Natural killer cell treated with Interleukin-12 subunit alpha and Interleukin-12 subunit beta and Interleukin-15 and Interleukin-18, amount 100 ng/mL, for 72 hours (primary cell): ENCODE results near the gene DPYSL5. TPM values are rescaled to one million over a fixed set of nuclear protein-coding genes. Genes with fewer than 3 reads are reported as not detected.
A peak's percentile ranks its signal among the peaks of the same experiment; 100 is the strongest.
"Not testable (repeated sequence)": the region's sequence is repeated elsewhere in the genome, so short reads cannot be mapped to it uniquely, and the experiment has no call there.

Source experiments
- ATAC-seq, 2 donors: fragments of 150-1000 bp; cut with Tn5 transposase in 1 of 2; sonication (Bioruptor Pico), chemical (Tn5 transposase) in 1 of 2; 2 replicates each; pipeline ENCODE4 v1.10.0; 2021
- DNase-seq: peaks from one replicate; pipeline ENCODE4 v3.0.0; 2022; ENCODE audit warnings: low spot score
- H3K27ac Mint-ChIP-seq, 2 donors: 1 replicate in 1 of 2; 2 replicates in 1 of 2; pipeline ENCODE4 v1.8.0; 2022; ENCODE audit warnings: mixed read lengths in 2 of 2, mild to moderate bottlenecking in 1 of 2, moderate library complexity in 1 of 2
- H3K27me3 Mint-ChIP-seq, 2 donors: 1 replicate in 1 of 2; 2 replicates in 1 of 2; pipeline ENCODE4 v1.8.0; 2022; ENCODE audit warnings: mixed read lengths in 2 of 2
- H3K36me3 Mint-ChIP-seq: one replicate; pipeline ENCODE4 v1.8.0; 2022; ENCODE audit warnings: mixed read lengths
- H3K4me1 Mint-ChIP-seq, 2 donors: 1 replicate in 1 of 2; 2 replicates in 1 of 2; pipeline ENCODE4 v1.8.0; 2022; ENCODE audit warnings: low read depth in 2 of 2, mixed read lengths in 2 of 2, mild to moderate bottlenecking in 1 of 2
- H3K4me3 Mint-ChIP-seq: one replicate; pipeline ENCODE4 v1.8.0; 2022; ENCODE audit warnings: mixed read lengths
- H3K9me3 Mint-ChIP-seq: 2 replicates; pipeline ENCODE4 v1.8.0; 2022; ENCODE audit warnings: mixed read lengths
- total RNA-seq, 2 donors: library from RNA; stranded (reverse); gene quantifications; one replicate each; pipeline ENCODE4 v1.2.3, GENCODE V29; 2022

Gene DPYSL5
- total RNA-seq, 2 donors from 2014 or later, result not detected

DNA sequence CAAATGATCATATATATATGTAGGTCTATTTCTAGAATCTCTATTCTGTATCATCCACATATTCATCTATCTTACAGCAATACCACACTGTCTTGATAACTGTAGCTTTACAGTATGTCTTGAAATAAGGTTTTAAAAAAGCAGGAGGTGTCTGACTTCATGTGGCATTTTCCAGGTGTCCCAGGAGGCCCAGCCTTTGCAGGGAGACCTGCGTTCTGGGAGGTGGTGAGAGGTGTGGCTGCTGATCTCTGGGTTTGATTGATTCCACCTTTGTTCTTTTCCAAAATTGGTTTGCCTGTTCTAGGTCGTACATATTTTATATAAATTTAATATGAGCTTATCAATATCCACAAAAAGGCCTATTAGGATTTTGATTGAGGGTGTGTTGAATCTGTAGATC is 26.6 kb downstream of the DPYSL5 start:
- H3K9me3 Mint-ChIP-seq, result no peaks in the 10 kb centered on the region

DNA sequence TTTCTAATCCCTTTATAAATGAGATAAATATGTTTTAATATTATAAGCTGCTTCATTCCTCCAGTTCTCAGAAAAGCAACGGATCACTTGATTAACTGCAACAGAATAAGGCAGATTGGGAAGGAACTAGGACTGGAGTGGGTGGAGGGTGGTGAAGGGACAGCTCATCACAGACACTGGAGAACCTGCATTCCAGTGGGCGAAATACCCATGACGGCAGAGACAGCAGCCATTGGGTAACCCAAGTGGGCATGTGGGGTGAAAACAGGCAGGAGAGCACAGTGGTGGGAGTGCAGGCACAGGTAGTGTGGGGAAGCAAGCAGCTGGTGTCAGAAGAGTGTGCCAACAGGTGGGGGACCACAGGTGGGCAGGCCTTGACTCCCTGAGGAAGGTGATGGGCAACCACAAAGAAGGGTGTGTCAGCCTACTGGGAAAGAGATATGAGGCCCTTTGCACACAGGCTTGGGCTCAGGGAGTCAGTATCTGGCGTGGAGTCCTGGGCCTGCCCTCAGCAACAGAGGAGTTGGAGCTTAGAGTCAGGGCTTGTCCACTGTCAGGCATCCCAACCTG is 27.2 kb downstream of the DPYSL5 start:
- H3K27ac Mint-ChIP-seq, result no peak overlapping the region
- H3K36me3 Mint-ChIP-seq, result no peaks in the 10 kb centered on the region
- DNase-seq (no peak), ATAC-seq (no peak)
- peaks cover 14 to 27% of the 10 kb centered on the region in 2 donors for H3K27me3 Mint-ChIP-seq
- no peaks in the 10 kb centered on the region for H3K9me3 Mint-ChIP-seq
- H3K4me1 Mint-ChIP-seq, result no peaks in the 10 kb centered on the region
- H3K4me3 Mint-ChIP-seq, result no peak overlapping the region

More for the DNA sequence above, 26.6 kb downstream of the DPYSL5 start:
- Mint-ChIP-seq H3K4me3 (no peak overlapping the region), H3K4me1 (no peaks in the 10 kb centered on the region), H3K27me3 (peaks cover 16 to 30% of the 10 kb centered on the region in 2 donors), H3K27ac (no peak overlapping the region), H3K36me3 (no peaks in the 10 kb centered on the region)
- DNase-seq (no peak), ATAC-seq (no peak)

DNA sequence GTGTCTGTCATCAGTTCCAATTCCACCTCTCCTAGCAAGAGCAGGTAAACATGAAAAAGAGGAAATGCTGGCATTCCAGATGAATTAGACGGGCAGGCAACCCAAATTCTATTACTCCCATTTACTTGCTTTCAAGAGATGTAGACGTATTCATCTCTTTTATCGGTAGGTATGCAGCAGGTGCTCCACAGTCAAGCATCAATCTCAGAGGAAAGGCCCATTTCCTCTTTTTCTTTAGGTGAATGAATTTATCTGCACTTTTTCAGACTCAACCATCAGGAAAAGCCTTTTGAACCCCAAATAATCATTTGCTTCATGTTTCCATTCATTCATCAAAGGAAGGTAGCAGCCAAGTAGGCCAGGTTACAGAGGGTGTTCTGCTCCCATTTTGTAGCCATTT is 27.9 kb downstream of the DPYSL5 start:
- H3K9me3 Mint-ChIP-seq, result no peaks in the 10 kb centered on the region
- H3K4me1 Mint-ChIP-seq, result no peaks in the 10 kb centered on the region
- DNase-seq (no peak), ATAC-seq (no peak)
- no peak overlapping the region for H3K27ac Mint-ChIP-seq
- no peak overlapping the region for H3K4me3 Mint-ChIP-seq
- H3K36me3 Mint-ChIP-seq, result no peaks in the 10 kb centered on the region
- peaks cover 18 to 32% of the 10 kb centered on the region in 2 donors for H3K27me3 Mint-ChIP-seq

DNA sequence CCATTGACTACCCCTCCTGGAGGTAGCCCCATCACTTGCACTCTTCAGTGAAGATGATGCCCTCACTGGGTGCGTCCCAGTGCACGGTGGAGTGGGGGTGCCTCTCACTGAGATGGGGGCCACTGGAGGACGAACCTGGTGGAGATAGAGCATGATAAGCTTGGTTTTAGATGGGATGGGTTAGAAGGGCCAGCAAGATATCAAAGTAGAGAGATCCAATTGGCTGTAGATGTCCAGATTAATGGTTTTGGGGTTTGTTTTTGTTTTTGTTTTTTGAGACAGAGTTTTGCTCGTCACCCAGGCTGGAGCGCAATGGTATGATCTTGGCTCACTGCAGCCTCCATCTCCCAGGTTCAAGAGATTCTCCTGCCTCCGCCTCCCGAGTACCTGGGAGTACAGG is 28.3 kb downstream of the DPYSL5 start:
- ATAC-seq (no peak), DNase-seq (no peak)
- Mint-ChIP-seq H3K4me3 (no peak overlapping the region), H3K27me3 (peaks cover 20 to 37% of the 10 kb centered on the region in 2 donors), H3K36me3 (no peaks in the 10 kb centered on the region), H3K9me3 (no peaks in the 10 kb centered on the region), H3K27ac (no peak overlapping the region), H3K4me1 (no peaks in the 10 kb centered on the region)

DNA sequence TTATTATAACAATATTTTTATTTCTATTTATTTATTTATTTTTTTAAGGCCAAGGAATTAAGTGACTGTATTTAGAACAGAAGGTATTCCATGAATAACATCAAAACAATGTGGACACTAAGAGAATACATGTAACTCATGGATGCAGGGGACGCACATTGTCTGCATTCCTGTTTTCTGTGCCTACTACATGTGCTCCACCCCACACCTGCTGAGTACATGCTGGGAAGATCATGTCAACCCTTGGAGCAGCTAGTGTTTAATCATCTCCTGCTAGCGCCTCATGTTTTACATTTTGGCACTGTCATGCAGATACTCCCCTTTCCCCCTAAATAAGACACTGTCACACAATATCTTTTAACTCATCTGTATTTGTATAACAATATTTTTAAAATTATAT is 29.3 kb downstream of the DPYSL5 start:
- DNase-seq (no peak), ATAC-seq (no peak)
- Mint-ChIP-seq H3K36me3 (no peaks in the 10 kb centered on the region), H3K4me1 (no peaks in the 10 kb centered on the region), H3K27me3 (peaks cover 18 to 38% of the 10 kb centered on the region in 2 donors), H3K9me3 (no peaks in the 10 kb centered on the region), H3K27ac (no peak overlapping the region), H3K4me3 (no peak overlapping the region)

DNA sequence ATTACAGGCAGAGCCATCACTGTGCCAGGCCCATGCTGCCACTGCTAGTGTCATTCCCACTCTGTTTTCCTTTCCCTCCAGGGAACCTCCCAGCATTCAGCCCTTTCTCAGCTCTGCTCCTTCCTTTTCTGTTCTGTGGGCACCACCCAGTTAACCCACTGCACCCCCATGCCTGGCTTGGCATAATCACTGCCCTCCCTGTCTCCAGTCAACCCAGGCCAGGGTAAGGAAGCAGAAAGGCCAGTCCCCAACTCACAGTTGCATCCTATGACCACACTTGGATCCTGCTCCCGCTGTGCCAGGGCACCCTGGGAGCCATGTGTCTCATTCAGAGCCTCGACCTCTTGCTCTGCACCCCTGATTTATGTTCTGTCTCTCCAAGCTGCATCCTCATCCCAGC is 32.2 kb downstream of the DPYSL5 start:
- H3K27ac Mint-ChIP-seq, result no peak overlapping the region
- ATAC-seq (no peak), DNase-seq (no peak)
- H3K9me3 Mint-ChIP-seq, result no peaks in the 10 kb centered on the region
- no peak overlapping the region for H3K4me3 Mint-ChIP-seq
- H3K27me3 Mint-ChIP-seq, result peaks cover 18 to 45% of the 10 kb centered on the region in 2 donors
- no peaks in the 10 kb centered on the region for H3K36me3 Mint-ChIP-seq
- H3K4me1 Mint-ChIP-seq, result no peaks in the 10 kb centered on the region

DNA sequence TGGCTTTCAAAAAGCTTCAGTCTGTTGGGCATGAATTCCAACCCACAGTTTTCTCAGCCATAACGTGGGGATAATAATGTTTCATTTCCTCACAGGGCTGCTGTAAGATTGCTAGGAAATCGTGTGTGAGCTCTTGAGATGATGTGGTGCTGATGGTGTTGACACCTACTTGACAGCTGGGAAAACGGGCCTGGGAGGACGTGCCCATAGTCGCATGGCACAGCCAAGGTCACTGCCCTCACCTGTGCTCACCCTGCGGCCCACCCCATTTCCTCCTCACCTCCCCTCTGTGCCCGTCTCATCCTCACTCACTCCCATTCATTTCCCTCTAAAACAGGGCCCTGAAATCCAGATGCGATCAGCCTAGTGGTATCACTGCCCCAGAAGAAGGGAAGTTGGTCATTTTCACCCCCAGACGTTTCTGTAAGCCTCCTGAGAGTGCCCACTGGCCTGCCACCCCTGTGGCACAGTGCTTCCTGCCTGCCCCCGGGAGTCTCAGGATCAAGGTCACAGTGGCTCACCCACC is 33.0 kb downstream of the DPYSL5 start:
- no peak for ATAC-seq
- no peak overlapping the region for H3K4me3 Mint-ChIP-seq
- H3K27ac Mint-ChIP-seq, result no peak overlapping the region
- DNase-seq, result no peak
- H3K36me3 Mint-ChIP-seq, result no peaks in the 10 kb centered on the region
- peaks cover 23 to 51% of the 10 kb centered on the region in 2 donors for H3K27me3 Mint-ChIP-seq
- no peaks in the 10 kb centered on the region for H3K4me1 Mint-ChIP-seq
- no peaks in the 10 kb centered on the region for H3K9me3 Mint-ChIP-seq

DNA sequence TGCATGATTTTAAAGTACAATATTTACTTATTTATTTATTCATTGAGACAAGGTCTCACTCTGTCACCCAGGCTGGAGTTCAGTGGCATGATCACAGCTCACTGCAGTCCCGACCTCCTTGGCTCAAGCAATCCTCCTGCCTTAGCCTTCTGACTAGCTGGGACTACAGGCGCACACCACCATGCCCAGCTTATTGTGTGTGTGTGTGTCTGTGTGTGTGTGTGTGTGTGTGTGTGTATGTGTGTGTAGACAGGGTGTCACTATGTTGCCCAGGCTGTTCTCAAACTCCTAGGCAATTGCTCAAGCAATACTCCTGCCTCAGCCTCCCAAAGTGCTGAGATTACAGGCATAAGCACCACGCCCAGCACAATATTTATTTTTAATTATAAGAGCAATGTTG is 34.3 kb downstream of the DPYSL5 start:
- not testable (repeated sequence) for H3K9me3 Mint-ChIP-seq, H3K36me3 Mint-ChIP-seq, H3K4me3 Mint-ChIP-seq, DNase-seq, ATAC-seq, H3K27ac Mint-ChIP-seq, H3K4me1 Mint-ChIP-seq
- H3K27me3 Mint-ChIP-seq, result peaks cover 21 to 51% of the 10 kb centered on the region in 2 donors

DNA sequence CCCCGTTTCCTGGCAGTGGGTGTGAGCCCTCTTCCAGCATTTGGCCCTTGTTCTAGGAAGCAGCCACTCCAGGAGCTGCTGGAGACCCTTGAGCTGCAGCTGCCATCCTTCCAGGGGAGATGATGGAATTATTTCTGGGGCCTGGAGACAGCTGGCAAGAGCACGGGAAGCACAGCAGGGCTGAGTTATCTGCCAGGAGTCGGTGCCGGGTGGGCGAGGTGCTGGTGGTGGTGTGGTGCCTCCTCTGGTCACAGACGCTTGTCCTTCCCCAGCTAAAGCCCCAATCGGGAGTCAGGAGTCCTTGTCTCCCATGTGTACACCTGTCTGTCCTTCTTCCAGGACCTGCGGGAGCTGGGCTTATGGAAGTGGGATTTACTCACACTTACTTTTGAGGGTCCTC is 36.0 kb downstream of the DPYSL5 start:
- Mint-ChIP-seq H3K9me3 (no peaks in the 10 kb centered on the region), H3K27ac (no peak overlapping the region), H3K4me1 (no peaks in the 10 kb centered on the region), H3K36me3 (no peaks in the 10 kb centered on the region), H3K4me3 (no peak overlapping the region), H3K27me3 (peaks cover 18 to 52% of the 10 kb centered on the region in 2 donors)
- no peak for ATAC-seq
- DNase-seq, result no peak

DNA sequence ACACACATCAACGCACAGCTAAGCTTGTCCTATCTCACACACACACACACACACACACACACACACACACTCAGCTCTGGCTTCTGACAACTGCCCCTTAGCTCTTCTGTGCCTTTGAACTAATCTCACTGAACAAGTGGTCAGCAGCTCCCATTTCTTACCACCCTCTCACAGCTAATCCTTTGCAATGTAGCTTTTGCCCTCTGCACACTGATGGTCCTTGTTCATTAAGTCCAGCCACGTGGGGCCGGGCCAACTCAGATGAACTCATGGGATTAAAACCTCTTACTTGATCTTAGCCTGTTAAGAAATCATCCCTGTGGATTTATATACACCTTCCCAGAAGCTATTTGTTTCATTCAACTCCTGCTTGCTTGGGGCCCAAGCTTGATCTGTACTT is 36.6 kb downstream of the DPYSL5 start:
- H3K36me3 Mint-ChIP-seq, result no peaks in the 10 kb centered on the region
- no peak for ATAC-seq
- no peaks in the 10 kb centered on the region for H3K4me1 Mint-ChIP-seq
- no peak for DNase-seq
- H3K27ac Mint-ChIP-seq, result no peak overlapping the region
- no peaks in the 10 kb centered on the region for H3K9me3 Mint-ChIP-seq
- no peak overlapping the region for H3K4me3 Mint-ChIP-seq
- H3K27me3 Mint-ChIP-seq, result peaks cover 17 to 50% of the 10 kb centered on the region in 2 donors

DNA sequence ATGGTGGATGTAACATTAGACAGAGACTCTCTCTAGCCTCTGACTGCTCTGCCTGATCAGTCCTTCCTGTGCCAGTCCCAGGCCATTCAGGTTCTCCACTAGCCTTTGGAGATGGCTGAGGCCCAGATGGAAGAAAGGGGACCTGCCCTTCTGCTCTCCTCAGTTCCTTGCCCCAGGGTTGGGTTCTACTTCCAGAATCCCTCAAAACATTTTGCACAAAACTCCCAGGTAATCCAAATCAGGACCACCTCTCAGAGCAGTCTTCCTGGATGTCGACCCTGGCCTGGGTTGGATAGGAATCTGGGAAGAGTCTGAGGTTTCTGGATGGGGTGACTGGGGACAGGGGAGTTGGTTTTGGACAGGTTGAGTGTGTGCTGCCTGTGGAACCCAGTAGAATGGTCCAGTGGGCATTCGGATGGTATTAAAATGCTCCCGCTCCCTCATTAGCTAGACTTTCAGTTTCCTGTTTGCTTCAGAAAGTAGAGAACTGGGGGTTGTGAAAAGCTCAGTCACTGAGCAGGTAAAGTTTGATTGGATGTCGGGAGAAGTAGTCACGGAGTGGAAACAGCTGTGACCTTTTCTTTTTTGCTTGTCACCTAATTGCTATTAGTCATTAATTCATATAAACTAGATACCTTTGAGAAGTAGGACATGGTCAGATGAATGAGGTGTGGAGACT is 37.9 kb downstream of the DPYSL5 start:
- ATAC-seq, result peak in 1 of 2 donors; percentile 22
- Mint-ChIP-seq H3K27ac (no peak overlapping the region), H3K9me3 (no peaks in the 10 kb centered on the region), H3K27me3 (peaks cover 11 to 42% of the 10 kb centered on the region in 2 donors), H3K36me3 (no peaks in the 10 kb centered on the region), H3K4me3 (no peak overlapping the region), H3K4me1 (no peaks in the 10 kb centered on the region)
- no peak for DNase-seq

DNA sequence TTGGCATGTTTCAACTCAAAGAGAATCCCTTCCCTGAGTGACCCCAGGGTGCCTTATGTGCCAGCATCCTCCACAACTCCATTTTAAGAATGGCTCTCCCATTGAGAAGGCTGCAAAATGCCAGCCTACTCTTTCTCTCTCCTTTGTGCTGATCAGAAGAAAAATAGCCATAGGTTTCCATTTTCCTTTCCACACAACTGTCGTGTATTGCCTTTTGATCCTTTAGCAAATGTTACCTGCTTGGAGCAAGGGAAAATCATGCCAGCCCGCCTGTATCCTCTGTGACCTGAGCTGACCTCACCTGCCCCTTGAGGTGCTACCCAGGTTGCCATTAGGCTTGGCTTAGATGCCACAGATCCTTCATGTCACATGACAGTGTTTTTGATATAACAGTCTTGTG is 38.8 kb downstream of the DPYSL5 start:
- H3K9me3 Mint-ChIP-seq, result no peaks in the 10 kb centered on the region
- H3K4me1 Mint-ChIP-seq, result no peaks in the 10 kb centered on the region
- no peaks in the 10 kb centered on the region for H3K36me3 Mint-ChIP-seq
- peaks cover 8 to 36% of the 10 kb centered on the region in 2 donors for H3K27me3 Mint-ChIP-seq
- H3K27ac Mint-ChIP-seq, result no peak overlapping the region
- ATAC-seq, result no peak
- no peak for DNase-seq
- no peak overlapping the region for H3K4me3 Mint-ChIP-seq

DNA sequence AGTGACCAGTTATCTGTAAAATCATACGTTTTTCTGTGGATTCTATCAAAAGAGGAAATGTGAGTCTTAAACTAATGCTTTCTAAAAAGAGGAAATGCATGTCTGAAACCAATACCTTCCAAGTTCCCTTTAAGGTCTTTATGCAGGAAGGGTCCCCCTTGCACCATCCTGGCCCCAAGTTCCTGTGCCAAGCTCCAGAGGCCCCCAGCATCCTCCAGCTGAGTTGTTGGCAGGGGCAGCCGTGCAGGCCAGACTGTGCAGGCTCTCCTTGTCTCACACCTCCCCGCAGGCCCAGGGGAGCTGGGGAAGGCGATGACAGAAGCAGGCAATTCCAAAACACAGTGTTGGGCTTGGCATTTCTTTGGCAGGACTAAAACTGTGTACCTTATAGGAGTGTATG is 39.2 kb downstream of the DPYSL5 start:
- DNase-seq (no peak), ATAC-seq (no peak)
- H3K27me3 Mint-ChIP-seq, result peaks cover 8 to 36% of the 10 kb centered on the region in 2 donors
- H3K27ac Mint-ChIP-seq, result no peak overlapping the region
- H3K4me3 Mint-ChIP-seq, result no peak overlapping the region
- H3K9me3 Mint-ChIP-seq, result no peaks in the 10 kb centered on the region
- H3K36me3 Mint-ChIP-seq, result no peaks in the 10 kb centered on the region
- H3K4me1 Mint-ChIP-seq, result no peaks in the 10 kb centered on the region

DNA sequence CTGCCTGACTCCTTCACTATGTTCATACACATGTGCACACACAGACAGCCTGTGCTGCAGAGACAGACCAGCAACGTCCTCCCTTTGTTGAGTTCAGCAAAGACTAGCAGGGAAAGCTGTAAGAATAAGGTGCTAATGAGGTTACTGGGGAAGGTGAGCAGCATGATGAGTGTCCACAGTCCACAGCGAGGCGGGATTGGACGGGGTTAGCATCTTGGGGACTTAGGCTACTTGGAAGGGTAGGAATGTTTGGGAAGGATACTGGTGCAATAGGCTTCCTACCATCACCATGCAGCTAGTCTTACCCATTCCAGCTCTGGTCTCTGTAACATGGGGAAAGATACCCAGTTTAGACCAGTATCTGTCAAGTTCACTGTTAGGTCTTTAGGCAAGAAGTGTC is 41.9 kb downstream of the DPYSL5 start:
- no peaks in the 10 kb centered on the region for H3K36me3 Mint-ChIP-seq
- peaks cover 14 to 25% of the 10 kb centered on the region in 2 donors for H3K27me3 Mint-ChIP-seq
- H3K4me1 Mint-ChIP-seq, result no peaks in the 10 kb centered on the region
- H3K27ac Mint-ChIP-seq, result no peak overlapping the region
- ATAC-seq, result no peak
- H3K9me3 Mint-ChIP-seq, result no peaks in the 10 kb centered on the region
- no peak overlapping the region for H3K4me3 Mint-ChIP-seq
- DNase-seq, result no peak
